ENCODE measurements around the gene RPP40.
"Not testable (repeated sequence)": the region's sequence is repeated elsewhere in the genome, so short reads cannot be mapped to it uniquely, and the experiment has no call there.

RPP40 gene, protein sequence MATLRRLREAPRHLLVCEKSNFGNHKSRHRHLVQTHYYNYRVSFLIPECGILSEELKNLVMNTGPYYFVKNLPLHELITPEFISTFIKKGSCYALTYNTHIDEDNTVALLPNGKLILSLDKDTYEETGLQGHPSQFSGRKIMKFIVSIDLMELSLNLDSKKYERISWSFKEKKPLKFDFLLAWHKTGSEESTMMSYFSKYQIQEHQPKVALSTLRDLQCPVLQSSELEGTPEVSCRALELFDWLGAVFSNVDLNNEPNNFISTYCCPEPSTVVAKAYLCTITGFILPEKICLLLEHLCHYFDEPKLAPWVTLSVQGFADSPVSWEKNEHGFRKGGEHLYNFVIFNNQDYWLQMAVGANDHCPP

DNA sequence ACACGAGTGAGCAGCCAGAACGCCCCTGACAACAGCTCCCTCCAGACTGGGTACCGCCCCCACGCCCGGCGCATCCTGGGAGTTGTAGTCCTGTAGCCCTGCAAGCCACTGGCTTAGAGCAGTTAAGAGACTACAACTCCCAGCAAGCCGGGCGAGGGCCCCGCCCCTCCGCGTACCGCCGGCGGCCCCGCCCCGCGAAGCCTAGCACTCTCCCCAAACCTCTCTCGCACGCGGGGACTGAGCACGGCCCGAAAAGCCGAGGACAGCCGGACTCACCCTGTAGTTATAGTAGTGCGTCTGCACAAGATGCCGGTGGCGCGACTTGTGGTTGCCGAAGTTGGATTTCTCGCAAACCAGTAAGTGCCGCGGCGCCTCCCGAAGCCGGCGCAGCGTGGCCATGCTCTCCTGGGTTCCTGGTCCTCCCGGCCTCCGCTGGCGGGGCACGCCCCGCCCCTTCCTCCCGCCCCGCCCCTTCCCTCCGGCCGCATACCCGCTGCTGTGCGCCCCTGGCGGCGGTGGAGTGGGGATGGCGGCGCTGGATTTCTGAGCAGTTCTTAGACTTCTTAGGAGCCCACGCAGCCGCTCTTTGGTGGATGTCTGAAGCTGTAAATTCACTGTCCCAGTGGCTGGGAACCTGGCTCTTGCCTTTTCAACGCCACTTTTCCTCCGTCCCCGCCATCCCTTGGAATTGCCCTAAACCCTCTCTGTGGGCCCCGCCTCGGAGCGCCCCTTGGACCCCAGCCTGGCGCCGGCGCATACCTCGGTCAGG is at the start of gene RPP40:
RPP40 (minus strand) TSS at position 434 of the 769 bp plus-strand sequence; CDS start at position 399, 35 bp downstream.
- peak; percentile 98 for DNase-seq

DNA sequence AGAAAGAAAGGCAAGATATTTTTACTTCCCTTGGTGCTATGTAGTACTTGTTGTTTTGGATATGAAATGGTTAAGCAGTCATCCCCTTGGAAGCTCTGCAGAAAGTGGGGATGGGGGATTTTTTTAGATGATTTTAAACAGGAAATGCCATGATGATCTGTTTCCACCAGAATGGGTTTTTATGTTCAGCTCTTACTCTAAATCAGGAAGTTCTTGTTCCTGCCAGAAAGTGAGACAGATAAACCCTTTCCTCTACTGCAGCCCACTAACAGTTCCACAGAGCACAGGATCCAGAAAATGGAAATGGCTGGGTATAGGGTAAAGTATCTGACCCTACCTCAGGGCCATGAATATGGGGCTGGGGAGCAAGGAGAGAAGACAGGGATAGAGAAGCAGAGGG is 49.2 kb upstream of the RPP40 start:
- no peak for DNase-seq

DNA sequence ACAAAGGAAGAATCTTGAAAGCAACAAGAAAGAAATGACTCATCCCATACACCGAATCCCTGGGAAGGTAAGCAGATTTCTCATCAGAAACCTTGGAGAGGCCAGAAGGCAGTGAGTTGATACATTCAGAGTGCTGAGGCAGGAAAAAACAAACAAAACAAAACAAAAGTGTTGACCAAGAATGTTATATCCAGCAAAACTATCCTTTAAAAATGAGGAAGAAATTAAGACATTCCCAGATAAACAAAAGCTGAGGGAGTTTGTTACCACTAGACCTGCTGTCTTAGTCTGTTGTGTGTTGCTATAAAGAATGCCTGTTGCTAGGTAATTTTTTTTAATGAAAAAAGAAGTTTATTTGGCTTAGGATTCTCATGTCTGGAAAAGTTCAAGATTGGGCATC is 47.6 kb upstream of the RPP40 start:
- DNase-seq, result no peak

DNA sequence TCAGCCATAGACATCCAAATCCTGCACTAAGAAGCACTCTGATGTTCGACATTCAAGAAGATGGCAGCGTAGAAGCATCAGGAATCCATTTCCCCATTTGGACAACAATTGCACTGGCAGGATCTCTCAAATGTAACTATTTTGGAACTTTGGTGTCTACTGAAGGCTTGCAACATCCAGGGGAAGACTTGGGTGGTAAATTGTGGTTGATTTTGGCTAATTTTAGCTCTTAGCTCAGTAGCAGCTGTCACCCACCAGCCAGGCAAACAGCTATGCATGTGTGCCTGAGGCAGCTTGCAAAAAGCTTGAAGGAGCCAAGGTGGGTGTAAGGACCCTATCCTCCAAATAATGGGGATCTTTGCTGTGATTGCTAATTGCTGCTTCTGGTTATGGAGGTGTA is 46.2 kb upstream of the RPP40 start:
- no peak for DNase-seq

DNA sequence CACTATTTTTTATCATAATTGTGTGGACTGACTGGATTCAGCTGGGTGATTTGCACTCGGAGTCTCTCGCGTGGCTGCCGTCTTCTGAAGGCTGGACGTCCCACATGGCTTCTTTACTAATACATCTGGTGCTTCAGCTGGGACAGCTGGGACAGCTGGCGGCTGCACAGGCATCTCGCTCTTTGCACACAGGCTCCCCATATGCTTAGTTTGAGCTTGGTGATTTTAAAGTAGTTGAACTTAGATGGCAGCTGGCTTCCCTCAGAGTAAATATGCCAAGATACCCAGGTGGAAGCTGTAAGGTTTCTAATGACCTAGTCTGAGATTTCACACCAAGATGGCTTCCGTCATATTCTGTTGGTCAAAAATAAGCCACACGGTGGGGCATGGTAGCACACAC is 42.6 kb upstream of the RPP40 start:
- no peak for DNase-seq

DNA sequence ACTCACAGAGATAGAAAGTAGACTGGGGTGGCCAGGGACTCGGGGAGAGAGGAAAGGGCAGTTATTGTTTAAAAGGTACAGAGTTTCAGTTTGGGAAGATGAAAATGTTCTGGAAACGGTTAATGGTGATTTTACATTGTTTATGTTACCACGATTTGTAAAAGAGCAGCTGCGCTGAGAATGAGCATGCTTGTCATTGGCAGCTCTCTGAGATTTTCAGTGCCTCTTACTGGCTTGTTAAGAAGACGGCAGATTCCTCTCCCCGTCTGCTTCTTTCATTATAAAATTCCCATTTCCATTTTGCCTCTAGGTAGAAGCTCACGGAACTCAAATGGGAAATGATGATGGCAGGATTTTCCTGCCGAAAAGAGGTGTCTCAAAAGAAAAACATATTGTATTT is 41.6 kb upstream of the RPP40 start:
- DNase-seq, result no peak

DNA sequence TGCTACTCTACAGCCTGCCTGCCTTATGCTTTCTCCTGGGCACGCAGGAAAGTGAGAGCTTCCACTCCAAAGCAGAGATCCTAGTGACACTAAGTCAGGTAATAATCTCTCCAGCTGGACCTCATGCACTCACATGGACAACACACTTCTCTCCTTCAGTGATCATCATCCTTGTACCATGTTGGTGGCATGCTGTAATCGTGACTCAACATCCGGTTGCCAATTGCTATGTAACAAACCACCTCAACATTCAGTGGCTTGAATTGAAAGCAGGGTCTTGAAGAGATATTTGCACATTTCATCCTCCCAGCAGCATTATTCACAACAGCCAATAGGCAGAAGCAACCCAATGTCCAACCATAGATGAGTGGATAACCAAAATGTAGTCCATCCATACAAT is 41.0 kb upstream of the RPP40 start:
- no peak for DNase-seq

DNA sequence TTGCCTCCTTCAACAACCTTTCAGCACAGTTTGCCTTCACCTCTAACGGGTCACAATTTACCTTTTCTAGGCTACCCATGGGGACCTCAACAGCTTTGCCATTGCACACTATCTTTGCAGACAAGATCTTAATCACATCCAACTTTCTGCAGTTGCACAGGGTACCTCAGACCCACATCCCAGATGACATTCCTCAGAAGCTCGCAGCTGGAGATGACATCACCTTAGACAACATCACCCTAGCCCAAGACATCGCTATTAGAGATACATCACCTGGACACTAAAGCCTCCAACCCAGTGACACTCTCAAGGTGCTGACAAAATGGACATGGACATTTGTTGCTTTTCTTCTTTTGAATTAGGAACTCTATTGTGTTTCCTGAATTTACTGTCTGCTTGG is 38.6 kb upstream of the RPP40 start:
- no peak for DNase-seq

DNA sequence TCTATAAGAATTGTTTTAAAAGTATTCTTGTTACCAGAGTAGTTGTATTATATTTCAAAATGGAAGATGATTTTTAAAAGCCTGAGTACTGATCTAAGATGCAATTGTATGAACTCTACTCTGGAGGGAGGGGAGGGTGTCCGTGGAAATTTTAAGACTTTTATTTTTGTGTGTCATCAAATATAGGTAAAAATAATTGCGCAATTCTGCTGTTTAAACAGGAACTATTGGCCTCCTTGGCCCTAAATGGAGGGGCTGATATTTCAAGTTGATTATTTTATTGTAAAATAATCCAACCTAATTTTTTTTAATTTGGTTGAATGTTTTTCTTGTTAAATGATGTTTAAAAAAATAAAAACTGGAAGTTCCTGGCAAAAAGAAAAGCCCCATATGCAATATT is 38.1 kb upstream of the RPP40 start:
- DNase-seq, result no peak

DNA sequence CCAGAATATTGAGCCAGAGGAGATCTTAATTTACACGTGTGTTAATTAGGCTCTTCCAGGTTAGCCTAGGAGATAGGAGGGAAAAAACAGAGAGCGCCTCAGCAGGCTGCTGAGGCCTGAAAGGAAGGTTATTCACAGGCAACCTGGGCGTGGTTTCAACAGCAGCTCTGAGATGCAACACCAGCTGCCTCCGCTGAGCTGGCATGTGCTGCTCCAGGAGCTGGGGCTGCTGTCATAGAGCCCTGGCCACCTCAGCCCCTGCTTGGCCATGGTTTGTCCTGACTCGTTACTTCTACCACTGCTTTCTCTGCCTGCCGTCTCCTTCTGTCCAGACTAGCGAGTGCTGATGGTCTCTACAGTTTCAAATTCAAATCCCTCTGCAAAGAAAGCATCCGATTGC is 32.4 kb upstream of the RPP40 start:
- peak; percentile 61 for DNase-seq

DNA sequence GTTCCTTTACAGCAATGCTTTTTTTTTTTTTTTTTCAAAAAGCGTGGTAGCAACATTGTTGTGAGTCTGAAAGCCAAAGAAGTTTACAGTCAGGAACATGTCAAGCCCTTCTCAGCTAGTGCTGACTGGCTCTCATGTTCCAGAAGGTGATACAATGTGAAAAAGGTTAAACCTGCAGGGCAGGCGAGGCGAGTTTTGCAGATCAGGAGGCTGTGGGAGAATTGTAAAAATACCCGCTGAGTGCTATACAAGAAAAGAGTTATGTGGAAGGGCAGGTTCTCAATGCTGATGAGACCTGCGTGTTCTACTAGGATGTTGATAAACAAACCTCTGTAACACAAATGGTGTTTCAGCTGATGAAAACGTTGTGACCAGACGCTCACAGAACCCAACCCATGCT is 30.9 kb upstream of the RPP40 start:
- DNase-seq, result no peak

DNA sequence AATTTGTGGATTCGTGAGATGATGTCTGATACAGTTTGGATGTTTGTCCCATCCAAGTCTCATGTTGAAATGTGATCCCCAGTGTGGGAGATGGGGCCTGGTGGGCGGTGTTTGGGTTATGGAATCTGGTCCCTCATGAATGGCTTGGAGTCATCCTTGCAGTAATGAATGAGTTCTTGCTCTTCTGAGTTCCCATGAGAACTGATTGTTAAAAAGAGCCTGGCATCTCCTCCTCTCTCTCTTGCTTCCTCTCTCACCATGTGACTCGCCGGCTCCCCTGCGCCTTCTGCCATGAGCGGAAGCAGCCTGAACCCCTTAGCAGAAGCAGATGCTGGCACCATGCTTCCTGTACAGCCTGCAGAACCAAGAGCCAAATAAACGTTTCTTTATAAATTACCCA is 30.5 kb upstream of the RPP40 start:
- no peak for DNase-seq

DNA sequence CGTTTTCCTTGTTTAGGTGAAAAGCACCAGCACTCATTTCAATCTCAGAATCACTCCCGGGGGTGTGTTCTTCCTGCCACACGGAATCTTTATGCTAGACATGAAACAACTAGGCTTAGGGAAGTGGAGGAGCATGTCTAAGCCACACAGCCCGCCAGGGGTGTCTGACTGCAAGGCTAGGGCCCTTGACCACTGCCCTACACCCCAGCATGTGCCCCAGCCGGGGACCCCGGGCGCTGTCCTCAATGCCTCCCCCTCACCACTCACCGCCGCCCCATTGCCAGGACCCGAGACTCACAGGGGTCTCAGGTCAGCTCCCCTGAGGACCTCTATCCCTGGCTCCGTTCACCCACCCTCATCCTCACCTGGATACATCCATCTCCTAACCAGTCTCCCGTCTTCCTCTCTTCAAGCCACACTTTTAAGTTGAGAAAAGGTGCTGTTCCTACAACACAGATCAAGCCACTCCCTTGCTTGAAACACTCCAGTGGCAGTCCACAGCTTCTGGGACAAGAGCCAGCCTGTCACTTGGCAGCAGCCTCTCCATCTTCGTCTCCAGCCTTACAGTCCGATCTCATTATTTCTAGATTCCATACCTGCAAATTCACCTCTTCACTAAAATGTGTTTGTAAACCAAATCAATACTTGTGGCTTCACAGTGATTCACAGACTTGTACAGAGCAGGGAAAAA is 29.5 kb upstream of the RPP40 start:
- not testable (repeated sequence) for DNase-seq

DNA sequence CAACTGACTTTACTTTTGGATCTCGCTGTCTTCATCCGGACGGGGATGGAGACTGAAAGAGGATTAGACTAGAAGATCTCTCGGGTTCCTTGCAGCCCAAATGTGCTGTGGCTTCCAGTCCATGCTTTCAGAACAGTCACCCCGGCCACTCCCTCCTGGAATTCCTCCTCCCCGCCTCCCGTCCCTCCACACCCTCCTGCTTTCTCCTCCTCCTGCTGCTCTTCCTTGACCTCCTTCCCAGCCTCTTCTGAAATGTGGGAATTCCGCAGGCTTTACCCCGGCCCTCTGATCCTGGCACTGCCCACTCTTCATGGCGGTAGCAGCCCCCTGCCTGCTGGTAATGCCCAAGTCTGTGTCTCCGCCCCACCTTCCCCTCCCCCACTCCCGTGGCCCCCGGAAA is 28.9 kb upstream of the RPP40 start:
- DNase-seq, result peak; percentile 9

DNA sequence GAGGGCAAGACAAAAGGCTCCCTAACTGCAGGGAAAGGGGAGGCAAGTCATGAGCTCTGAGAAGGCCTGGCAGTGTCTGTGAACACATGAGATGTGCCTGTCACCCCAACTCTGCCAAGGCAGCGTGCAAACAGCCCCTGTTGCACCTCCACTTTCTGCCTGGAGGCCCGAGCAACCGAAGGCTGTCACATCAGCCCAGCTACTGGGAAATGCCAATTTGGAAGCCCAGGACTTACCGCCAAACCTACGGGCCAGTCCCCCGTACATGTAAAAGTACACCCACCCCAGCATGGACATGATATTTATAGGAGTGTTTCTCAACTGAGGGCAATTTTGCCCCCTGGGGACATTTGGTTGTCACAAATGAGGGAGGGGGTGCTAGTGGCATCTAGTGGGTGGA is 27.3 kb upstream of the RPP40 start:
- DNase-seq, result no peak

DNA sequence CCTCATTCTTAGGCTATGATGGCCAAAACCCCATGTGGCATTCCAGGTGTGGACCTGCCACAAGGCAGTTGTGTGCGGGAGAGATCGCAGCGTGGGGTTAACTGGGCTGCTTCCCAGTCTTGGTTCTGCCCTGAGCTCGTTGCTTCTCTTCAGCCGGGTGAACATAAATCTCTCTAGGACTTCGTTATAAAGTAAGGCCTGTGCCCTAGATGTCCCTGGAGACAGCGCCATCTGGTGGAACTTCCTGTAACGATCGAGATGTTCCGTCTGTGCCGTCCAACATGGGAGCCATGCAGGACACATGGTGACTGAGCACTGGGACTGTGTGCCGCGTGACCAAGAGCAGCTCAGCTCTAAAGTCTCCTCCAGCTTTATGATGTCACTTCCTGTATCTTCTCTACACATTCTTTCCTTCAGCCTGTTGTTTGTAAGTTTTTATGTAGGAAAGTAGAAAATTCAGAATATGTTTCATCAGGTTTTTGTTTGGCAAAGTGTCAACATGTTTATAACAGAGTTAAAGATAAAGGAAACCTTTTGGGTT is 26.8 kb upstream of the RPP40 start:
- peak; percentile 34 for DNase-seq

DNA sequence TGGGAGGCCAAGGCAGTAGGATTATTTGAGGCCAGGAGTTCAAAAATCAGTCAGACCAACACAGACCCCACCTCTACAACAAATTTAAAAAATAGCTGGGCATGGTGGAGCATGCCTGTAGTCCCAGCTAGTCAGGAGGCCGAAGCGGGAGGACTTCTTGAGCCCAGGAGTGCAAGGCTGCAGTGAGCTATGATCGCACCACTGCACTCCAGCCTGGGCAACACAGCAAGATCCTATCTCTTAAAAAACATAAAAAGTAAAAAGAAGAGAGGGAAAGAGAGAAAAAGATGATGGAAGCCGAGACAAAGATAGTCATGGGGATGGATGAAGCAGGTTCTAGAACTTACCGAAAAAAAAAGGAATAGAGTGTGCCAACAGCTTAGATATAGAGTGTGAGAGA is 25.8 kb upstream of the RPP40 start:
- no peak for DNase-seq

DNA sequence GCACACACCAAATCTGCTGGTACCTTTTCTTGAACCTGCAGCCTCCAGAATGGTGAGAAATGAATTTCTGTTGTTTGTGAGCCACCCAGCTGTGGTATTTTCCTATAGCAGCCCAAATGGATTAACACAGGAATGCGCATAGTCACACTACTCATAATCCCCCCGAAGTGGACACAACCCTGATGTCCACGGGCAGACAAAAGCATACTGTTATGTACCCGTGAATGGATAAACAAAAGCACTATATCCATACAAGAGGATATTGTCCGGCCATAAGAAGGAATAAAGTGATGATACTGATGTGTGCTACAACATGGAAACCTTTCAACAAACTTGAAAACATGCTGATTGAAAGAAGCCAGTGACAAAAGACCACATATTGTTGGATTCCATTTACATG is 25.1 kb upstream of the RPP40 start:
- no peak for DNase-seq

DNA sequence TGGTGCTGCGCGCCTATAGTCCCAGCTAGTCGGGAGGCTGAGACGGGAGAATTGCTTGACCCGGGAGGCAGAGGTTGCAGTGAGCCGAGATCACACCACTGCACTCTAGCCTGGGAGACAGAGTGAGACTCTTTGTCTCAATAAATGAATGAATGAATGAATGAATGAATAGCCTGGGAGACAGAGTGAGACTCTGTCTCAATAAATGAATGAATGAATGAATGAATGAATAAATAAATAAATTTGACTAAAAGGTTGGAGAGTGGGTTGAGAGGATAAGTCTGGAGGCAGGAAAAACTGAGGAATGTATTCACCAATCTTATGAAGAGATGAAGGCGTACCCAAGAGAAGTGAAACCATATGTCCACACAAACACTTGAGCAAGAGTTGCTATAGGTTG is 24.5 kb upstream of the RPP40 start:
- no peak for DNase-seq

DNA sequence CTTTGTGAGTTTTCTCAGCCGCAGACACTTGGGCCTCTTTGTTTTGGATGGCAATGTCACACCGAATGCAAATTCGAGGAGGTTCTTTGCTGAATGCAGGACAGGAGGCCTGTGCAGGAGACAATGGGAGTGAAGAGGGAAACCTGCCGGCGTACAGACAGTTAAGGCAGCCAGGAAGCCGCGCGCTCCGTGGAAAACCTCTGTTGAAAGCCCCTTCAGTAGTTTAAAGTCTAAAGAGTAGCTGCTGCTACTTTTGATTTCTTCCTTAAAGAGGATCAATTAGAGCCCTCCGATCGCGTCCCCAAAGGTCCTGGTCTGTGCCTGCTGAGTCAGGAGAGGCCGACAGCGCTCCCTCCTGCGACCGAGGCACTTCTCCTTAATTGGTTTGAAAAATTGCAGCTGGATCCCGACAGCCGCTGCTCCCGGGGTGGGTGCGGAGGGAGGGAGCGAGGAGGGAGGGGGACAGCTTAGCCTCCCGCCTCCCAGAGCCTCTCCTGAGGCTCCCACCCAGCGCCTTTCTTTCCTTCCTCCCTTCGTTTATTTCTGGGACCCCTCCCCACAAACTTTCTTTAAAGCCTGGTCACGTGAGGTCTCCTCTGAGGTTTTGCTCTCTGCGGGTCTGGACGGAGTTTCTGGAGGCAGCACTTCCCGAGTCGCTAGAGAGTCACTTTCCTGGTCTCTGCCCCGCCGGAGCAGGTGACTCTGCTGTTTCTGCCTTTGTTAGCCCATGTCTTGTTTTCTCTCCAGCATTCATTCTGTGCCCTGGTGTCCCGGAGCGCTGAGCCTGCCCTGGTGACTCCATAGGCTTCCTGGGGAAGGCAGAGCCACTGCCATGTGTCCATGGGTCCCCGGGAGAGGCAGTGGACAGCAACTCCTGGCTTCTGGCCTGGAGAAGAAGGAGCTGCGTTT is 22.3 kb upstream of the RPP40 start:
- peak; percentile 73 for DNase-seq

DNA sequence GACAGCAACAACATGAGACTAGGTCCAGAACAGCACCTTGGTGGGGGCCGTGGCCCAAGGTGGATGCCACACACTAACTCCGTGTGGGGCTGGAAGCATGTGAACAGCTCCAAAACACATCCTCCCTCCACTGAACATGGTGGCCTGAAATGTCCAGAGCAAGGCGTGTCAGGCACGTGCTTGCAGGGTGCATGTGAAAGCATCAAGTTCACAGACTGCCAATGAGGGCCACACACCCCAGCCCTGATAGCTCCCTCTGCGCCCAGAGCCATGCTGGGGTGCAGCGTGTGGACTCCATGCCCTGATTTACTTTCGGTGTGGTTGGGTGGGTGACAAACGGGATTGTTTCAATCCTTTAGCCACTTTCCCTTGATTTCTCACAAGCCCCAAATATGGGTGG is 20.1 kb upstream of the RPP40 start:
- DNase-seq, result no peak

DNA sequence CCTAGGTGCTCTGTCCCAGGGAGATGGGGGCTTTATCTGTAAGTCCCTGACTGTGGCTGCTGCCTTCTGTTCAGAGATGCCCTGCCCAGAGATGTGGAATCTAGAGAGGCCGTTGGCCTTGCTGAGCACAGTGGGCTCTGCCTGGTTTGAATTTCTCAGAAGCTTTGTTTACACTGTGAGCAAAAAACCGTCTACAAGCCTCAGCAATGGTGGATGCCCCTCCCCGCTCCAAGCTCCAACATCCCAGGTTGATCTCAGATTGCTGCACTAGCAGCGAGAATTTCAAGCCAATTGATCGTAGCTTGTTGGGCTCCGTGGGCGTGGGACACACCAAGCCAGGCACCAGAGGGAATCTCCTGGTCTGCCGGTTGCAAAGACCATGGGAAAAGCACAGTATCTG is 16.3 kb upstream of the RPP40 start:
- no peak for DNase-seq

Measured in NCI-H2227 treated with DMSO at 0.1 percent for 48 hours (cell line).